GM21381 (cell line): Measurements from ENCODE around the gene NELFCD.
"Not testable (repeated sequence)": the region's sequence is repeated elsewhere in the genome, so short reads cannot be mapped to it uniquely, and the experiment has no call there.

Experiments
- ATAC-seq: cut with Tn5 transposase; IDR thresholded peaks from one replicate; pipeline ENCODE4 v1.9.1; 2021; ENCODE audit warnings: mild to moderate bottlenecking, moderate library complexity; ENCODE audit not compliant: unreplicated experiment

The NELFCD gene

DNA sequence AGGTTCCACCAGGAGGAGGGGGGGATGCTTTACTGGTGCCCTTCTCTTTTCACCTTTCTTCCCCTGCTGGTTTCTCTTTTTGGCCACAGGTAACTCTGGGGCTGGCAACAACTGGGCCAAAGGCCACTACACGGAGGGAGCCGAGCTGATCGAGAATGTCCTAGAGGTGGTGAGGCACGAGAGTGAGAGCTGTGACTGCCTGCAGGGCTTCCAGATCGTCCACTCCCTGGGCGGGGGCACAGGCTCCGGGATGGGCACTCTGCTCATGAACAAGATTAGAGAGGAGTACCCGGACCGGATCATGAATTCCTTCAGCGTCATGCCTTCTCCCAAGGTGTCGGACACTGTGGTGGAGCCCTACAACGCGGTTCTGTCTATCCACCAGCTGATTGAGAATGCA lies 42.6 kb downstream of the NELFCD start:
- no peak for ATAC-seq

DNA sequence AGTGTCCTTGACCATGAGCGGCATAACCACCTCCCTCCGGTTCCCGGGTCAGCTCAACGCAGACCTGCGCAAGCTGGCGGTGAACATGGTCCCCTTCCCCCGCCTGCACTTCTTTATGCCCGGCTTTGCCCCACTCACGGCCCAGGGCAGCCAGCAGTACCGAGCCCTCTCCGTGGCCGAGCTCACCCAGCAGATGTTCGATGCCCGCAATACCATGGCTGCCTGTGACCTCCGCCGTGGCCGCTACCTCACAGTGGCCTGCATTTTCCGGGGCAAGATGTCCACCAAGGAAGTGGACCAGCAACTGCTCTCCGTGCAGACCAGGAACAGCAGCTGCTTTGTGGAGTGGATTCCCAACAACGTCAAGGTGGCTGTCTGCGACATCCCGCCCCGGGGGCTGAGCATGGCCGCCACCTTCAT lies 43.1 kb downstream of the NELFCD start:
- ATAC-seq = no peak

DNA sequence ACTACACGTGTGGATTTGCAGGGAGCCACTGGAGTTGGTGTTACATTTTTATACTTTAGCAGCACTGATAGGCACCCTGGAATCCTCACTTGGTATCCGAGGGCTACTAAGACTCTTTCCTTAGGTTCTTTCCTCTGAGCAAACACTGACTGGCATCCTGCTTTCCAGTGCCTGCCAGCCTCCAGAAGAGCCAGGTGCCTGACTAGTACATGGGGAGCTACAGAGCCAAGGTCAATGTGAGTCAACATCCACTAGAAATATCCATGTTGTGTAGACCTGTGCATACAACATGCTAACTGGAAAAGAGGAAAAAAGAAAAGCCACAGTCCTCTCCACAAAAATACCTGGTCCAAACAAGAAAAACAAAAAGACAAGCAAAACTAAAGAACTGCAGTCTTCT lies 44.0 kb downstream of the NELFCD start:
- ATAC-seq = no peak

DNA sequence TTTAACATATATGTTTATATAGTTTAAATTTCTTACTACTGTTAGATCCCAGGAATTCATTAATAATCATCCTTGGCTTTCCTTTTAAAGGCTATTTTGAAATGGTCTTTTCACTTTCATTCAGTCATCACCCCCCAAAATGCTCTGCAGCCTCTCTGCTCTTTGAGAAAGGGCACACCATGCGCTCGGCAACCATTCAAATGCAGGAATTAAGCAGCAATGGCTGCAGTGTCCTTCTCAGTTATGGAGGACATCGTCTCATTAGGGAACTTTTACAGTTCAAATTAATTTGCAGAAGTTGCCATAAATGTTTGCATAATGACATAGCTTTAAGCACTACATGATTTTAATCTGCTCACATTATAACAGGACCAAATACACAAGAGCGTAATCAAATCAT lies 44.5 kb downstream of the NELFCD start:
- no peak for ATAC-seq

DNA sequence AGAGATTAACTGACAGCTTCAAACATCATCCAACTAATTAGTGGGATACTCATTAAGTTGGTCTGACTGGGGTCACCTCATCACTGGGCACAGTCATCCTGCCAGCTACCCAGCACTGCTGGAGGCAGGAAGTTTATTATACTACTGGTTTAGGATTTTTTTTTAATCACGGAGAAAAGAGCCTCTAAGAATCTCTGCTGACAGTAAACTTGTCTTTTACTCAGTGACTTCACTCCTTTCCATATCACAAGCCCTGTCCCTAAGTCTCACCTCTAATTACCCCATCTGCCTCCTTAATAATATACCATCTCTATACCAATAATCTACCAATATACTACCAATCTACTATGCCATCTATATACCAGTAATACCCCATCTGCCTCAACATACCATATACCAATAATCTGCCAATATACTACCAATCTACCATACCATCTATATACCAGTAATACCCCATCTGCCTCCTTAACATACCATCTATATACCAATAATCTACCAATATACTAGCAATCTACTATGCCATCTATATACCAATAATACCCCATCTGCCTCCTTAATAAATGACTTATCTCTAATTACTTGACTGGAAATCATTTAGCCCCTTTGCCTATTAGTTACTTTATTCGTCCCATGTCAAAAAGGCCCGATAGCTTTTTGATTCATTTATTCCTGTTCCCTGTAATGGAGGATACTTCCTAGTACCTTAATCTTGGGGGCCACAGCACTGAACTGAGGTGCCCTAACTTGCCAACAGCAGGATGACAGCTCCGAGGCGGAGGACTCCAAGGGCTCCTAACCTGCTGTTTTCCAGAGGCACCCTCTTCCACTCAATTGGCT lies 46.1 kb downstream of the NELFCD start:
- no peak for ATAC-seq

DNA sequence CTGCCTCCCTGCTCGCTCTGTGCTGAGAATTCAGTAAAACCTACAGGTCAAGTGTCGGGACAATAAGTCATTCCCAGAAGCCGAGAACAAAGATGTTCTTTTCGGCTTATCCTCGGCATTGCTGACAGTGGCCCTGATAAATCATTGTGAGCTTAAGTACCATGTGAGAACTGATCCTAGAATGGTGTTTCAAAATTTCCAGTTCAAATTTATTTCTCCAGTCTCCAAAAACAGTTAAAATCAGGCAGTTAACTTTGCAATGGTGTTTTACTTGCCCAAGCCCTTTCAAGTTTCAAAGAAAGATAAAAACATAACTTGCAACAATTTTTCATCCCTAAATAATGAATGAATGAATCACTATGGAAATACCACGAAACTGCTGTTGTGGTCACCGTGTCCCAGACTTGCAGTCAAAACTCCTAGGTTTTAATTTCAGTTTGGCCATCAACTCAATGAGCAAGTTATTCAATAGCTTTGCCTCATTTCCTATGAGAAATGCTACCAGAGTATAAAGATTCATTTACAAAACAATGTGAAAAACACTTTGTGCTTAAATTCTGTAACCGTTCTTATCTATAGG lies 46.8 kb downstream of the NELFCD start:
- ATAC-seq = no peak

DNA sequence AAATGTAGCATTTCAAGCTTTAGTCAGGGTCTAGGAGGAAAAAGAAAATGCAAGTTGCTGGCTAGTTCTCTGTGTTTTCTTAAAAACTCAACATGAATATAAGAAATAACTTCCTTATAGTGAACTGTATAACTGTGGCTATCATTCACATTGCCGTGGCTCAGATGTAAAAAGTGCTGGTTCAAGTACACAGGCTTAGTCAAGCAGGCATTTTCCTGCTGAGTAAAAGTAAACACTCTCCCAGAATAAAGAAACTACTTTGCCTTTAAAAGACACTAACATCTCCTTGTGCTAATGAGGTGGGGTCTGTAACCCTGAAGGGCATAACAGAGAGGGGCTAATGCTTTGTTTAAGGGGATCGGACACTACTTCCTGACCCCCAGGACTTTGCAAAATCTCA lies 47.8 kb downstream of the NELFCD start:
- ATAC-seq = no peak

DNA sequence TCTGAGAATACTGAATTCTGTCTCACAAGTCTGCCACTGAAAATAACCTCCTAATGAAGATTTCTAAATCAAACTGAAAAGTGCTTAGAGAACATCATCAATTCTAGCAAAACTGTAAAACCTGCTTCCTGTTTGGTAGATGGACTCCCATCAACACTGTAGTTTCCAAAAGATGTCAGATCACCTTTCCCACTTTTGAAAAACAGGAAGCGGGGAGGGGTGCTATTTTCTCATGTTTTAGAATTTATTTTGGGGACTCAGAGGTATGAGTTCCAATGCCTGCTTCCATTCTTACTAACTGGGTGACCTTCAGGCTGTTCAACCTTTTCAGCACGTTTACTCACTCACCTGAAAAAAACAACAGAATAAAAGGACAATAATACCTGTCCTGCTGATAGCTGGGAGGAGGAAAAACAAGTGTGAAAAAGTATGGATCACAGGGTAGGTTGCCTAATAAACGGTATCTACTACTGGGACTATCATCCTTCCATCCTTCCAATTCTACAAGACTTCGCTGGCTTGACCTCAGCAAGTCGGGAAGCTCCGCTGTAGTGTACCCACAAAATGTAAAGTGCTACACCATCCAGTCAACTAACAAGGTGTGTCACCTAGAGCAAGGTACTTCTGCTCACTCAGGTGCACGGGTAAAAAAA lies 50.0 kb downstream of the NELFCD start:
- ATAC-seq = no peak

DNA sequence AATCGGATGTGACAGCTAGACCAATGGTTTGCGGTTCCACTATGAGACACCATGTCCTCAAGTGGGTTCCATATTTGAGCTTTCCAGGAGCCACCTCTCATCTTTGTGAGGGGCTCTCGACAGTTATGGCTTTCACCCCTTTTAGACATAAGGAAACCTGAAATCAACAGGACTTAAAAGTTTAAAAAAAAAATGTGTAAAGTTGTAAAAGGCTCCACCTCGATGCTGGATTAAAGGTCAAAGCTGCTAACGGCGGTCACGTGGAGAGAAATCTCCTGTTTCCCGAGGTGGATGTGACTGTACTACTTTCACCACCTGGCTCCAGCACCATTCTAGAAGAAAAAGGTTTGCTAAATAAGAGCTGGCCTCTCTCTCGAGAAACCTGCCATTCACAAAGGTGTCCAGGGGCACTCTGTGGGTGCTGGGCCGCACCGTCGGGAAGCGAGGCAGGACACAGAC lies 50.5 kb downstream of the NELFCD start:
- no peak for ATAC-seq

DNA sequence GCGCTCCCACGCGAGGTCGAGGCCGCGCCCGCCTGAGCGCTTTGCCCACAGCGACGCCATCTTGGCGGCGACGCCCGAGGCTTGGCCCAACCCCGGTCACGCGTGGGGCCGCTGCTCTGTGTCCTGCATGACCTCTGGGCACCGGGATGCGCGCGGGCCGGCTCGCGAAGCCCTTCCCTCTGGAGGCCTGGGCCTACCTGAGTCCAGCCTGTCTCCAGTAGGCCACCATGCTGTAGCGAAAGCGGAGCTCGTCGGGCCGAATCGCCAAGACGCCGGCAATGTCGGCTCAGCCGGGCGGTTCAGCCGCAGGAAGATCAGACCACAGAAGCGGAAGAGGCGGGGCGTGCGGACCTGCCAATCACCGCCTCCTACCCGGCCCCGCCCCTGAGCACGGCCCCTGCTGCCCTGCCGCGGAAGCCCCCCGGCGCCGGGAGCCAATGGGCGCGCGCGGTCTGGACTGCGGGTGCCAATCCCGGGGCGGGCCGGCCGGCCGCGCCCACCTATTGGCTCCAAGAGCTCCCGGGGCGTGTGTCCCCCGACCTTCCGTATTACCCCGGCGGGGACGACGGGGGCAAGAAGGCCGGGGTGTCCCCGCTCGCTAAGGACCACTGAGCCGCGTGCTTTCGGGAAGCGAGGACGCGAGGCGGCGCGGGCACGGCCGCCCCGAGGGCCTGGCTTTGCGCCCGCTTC lies 51.1 kb downstream of the NELFCD start, which contains the start of gene ATP5F1E:
TSS of gene ATP5F1E (minus strand) at position 313 of the 690 bp plus-strand sequence. CDS start at position 229, 84 bp downstream.
- peak; percentile 95 for ATAC-seq

DNA sequence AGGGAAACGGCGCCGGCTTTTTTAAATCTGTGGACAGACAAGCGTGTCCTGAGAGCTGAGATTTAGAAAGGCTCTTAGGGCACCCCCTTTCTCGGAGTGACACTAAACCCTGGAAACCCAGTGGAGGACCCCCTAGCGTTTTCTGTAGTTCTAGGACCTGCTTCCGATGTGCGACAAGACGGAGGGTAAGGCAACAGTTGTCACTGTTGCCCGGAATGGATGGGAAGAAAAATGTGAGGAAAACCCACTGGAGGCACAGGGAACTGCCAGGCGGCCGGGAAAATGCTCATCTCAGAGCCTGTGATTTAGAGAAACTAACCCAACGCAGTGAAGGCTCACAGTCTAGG lies 51.6 kb downstream of the NELFCD start:
- ATAC-seq = no peak

DNA sequence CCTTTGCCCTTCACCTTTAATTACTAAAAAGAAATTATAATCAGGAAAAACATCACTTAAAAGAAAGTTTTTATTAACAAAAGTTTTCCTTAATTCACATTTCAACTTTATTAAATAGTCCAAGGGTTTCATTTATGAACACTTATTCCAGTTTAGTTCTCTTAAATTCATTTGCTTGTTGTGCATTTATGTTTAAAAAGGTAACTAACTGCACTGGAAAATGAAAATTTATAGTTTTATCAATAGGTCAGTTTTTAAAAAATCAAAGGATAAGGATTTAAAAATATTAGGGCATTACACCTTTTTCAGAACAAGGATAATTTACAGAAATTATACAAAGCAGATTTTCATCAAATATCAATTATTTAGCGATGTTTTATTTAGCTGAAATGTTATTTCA lies 52.0 kb downstream of the NELFCD start:
- ATAC-seq = no peak

DNA sequence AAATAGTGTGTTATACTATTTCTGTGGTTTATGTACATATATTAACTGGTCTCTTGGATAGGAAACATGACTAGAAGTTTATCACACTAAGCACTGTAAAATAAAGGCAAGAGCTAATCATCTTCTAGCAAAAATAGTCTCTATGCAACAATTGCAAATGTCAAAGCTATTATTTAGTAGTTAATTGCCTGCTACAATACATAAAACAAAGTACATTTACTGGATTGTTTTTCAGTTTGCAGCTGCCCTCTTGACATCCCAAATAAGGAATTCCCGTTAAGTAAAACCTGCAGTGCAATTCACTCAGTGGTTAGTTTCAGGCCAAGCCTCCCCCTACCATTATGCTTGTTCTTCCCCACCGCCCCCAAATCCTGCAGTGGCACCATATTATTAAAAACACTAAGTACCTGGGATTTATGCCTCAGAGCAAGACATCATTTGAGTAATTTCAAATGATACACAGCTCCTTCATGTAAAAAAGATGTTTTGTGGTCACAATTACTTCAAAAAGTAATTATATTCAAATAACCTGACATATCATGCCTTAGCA lies 52.6 kb downstream of the NELFCD start:
- ATAC-seq = no peak

DNA sequence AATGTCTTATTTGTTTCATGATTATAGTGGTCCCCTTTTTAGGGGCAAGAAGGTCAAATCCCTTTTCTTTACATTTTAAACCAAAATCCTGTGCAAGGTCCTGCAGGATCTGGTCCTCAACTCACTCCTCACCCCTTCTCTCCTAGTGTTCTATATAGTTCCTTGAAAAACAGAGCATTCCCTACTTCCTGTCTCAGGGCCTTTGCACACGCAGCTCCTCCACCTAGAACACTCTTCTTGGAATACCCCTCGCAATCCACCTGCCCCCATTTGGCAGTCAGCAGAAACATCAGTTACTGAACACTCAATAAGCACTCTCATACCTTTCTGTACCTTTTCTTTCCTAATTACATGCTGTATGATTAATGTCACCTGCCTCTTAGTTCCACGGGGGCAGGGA lies 54.3 kb downstream of the NELFCD start:
- no peak for ATAC-seq

DNA sequence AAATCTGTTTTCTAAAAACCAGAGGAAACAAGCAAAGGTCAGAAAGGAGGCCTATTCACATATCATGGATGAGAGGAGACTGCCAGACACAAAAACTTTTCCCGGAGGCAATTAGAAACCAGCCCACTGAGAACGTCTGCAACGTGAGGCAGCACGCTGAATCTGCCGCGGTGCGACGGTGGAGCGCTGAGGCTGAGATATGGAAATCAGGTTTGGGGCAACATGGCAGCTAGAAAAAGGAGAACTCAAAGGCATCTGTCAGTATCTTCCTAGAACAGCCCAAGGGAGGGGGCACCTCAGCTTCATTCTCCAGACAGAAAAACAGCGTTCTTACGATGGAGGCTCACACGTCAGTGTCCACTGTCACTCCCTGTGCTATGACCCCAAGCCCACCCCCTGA lies 56.3 kb downstream of the NELFCD start:
- ATAC-seq = no peak

DNA sequence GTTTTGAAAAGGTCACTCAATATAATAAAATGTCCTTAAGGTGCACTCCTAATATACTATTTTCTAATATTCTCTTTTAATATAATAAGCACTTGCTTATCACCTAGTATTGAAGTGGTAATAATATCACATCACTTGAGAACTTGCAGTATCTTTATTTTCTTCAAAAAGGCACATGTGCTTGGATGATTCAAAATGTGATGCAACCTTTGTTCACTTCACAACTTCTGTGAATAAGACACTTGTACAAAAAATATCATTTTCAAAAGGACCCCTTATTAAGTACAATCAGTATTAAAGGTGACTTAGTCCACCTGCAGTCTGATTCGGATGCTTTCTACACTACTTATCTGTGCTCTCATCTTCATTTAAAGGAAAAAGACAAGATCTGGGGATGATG lies 58.2 kb downstream of the NELFCD start:
- ATAC-seq = no peak

DNA sequence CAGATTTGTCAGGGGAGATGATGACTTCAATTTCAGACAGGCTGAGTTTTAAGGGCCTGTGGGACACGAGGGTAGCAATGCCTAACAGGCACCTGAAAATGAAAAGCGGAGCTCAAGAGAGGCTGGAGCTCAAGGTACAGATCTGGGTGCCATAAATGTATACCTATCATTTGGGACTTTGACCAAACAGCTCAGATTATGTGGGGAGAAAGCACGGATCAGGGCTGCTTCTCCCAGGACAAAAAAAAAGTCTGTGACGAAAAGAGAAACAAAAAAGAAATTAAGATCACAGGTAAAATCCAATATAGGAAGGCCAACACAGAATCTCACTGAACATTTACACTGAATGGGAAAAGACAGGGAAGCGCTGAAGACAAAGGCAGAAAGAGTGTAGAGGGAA lies 59.6 kb downstream of the NELFCD start:
- ATAC-seq = no peak

DNA sequence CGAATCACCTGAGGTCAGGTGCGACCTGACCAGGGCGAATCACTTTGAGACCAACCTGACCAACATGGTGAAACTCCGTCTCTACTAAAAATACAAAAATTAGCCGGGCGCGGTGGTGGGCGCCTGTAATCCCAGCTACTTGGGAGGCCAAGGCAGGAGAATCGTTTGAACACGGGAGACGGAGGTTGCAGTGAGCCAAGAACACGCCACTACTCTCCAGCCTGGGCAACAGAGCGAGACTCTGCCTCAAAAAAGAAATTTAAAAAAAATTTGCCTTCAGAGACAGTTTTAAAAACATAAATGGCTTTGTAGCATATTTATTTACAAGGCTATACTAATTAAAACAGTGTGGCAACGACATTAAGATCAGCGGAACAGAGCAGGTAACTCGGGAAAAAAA lies 60.4 kb downstream of the NELFCD start:
- ATAC-seq = not testable (repeated sequence)

DNA sequence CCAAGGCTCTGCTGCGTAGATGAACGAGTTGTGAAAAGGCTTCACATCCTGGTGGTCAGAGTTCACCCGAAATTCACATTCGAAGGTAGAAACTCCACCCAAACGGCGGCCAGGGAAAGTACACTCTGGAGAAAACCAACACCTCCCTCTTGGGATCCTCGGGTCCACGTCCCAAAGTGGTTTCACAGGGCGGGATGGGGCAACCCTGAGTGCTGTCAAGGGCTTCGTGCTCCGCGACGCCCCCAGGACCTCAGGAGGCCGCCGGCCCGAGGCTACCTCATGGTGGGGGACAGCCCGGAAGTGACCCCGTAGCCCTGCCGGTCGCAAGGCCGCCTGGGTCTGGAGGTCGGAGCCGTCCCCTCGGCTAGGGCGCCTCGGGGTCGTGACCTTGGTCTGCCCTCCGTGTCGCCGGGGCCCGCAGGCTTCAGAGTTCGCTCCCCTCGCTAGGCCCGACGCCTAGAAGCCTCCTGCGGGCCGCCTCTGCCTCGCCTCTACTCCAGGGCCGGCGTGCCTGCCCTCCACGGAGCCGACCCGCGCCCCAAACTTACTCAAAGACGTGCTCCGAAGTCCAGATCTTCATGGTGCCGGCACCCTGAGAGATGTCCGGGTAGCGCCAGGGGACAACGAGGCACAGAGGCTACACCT lies 61.2 kb downstream of the NELFCD start, which contains the start of gene PRELID3B:
TSS of gene PRELID3B (minus strand) at position 636 of the 645 bp plus-strand sequence. CDS start at position 580, 56 bp downstream.
- ATAC-seq = peak; percentile 33
